Measurements from ENCODE around the gene GAB2. TPM values are rescaled to one million over a fixed set of nuclear protein-coding genes. Genes with fewer than 3 reads are reported as not detected.

GAB2 gene
- total and polyA plus RNA-seq, 4 donors: 16.2 to 31.5 (median 27.5) TPM

DNA sequence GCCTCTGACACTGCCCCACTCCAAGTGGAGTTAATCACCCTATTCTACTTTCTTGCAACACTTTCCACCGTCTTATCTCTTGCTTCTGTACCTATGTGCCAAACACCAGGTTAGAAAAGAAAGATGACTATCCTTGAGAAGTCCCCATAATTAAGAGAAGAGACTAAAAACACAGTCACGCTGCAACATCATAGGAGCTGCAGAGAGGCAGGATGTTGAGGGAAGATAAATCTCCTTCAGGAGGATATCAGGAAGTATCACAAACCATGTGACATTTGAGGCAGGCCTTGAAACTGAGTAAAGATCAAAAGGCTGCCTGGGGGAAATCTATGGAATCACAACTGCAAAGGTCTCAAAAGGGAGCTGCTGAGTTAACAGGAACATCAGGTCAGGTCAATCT lies 24.8 kb downstream of the GAB2 start:
- H3K4me1 ChIP-seq (ENCODE audit: control insufficient read depth, insufficient read depth, low read length): no peaks in the 10 kb centered on the region
- no peak overlapping the region for H3K27ac ChIP-seq (ENCODE audit: low read depth, low read length)
- DNase-seq (ENCODE audit: low read depth in 4 of 6, low spot score in 6 of 6): no peak
- WGBS (ENCODE audit: insufficient coverage): no CpG with 5 or more reads among the region's 2 CpGs
- H3K27me3 ChIP-seq (ENCODE audit: control insufficient read depth, insufficient read depth, low read length): no peaks in the 10 kb centered on the region
- H3K9me3 ChIP-seq (ENCODE audit: control insufficient read depth, insufficient read depth, low read length): no peaks in the 10 kb centered on the region
- H3K4me3 ChIP-seq (ENCODE audit: low read depth, low read length): no peak overlapping the region
- H3K36me3 ChIP-seq (ENCODE audit: control insufficient read depth, insufficient read depth, low read length): no peaks in the 10 kb centered on the region

DNA sequence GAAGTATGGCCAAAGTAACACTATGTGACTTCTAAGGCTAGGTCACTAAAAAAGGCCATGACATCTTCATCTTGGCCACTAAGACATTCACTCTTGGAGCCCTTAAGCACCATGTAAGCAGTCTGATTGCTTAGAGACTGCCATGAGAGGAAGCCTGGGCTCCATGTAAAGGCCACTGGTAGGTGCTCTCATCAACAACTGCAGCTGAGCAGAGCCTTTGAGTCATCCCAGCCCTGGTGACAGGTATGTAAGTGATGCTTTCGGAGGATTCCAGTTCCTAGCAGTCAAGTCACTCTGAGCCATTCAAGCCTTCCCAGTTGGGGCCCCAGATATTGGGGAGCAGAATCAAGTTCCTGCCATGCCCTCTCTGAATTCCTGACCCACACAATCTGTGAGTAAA lies 26.2 kb downstream of the GAB2 start:
- Histone ChIP-seq H3K36me3 (ENCODE audit: control insufficient read depth, insufficient read depth, low read length) (no peaks in the 10 kb centered on the region), H3K27ac (ENCODE audit: low read depth, low read length) (no peak overlapping the region), H3K27me3 (ENCODE audit: control insufficient read depth, insufficient read depth, low read length) (no peaks in the 10 kb centered on the region), H3K9me3 (ENCODE audit: control insufficient read depth, insufficient read depth, low read length) (no peaks in the 10 kb centered on the region), H3K4me3 (ENCODE audit: low read depth, low read length) (no peak overlapping the region), H3K4me1 (ENCODE audit: control insufficient read depth, insufficient read depth, low read length) (no peaks in the 10 kb centered on the region)
- WGBS (ENCODE audit: insufficient coverage): 80% methylated on average over 1 of the region's 1 CpG
- DNase-seq (ENCODE audit: low read depth in 4 of 6, low spot score in 6 of 6): no peak

DNA sequence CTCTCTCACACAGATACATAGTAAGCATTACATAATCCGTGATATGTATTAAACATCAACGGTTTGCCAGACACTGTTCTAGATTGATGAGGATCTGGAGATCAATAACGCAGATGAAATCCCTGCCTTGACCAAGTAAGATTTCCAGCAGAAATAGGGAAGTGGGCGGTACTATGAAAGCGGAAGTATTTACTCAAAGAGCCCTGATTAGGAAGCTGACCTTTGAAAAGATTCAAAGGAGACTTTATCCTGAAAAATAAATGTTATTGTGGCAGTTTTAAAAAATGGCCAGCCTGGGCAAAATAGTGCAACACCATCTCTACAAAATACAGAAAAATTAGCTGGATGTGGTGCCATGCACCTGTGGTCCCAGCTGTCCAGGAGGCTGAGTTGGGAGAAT lies 26.8 kb downstream of the GAB2 start:
- Histone ChIP-seq H3K27ac (ENCODE audit: low read depth, low read length) (no peak overlapping the region), H3K4me3 (ENCODE audit: low read depth, low read length) (no peak overlapping the region), H3K4me1 (ENCODE audit: control insufficient read depth, insufficient read depth, low read length) (no peaks in the 10 kb centered on the region), H3K36me3 (ENCODE audit: control insufficient read depth, insufficient read depth, low read length) (no peaks in the 10 kb centered on the region), H3K27me3 (ENCODE audit: control insufficient read depth, insufficient read depth, low read length) (no peaks in the 10 kb centered on the region), H3K9me3 (ENCODE audit: control insufficient read depth, insufficient read depth, low read length) (no peaks in the 10 kb centered on the region)
- no peak for DNase-seq (ENCODE audit: low read depth in 4 of 6, low spot score in 6 of 6)
- WGBS (ENCODE audit: insufficient coverage): 79% methylated on average over 4 of the region's 5 CpGs

GRCh38 chr11:78386215-78386941 lies 31.2 kb downstream of the GAB2 start:
- no peaks in the 10 kb centered on the region for H3K36me3 ChIP-seq (ENCODE audit: control insufficient read depth, insufficient read depth, low read length)
- H3K27ac ChIP-seq (ENCODE audit: low read depth, low read length): no peak overlapping the region
- DNase-seq (ENCODE audit: low read depth in 4 of 6, low spot score in 6 of 6): no peak
- no peak overlapping the region for H3K4me3 ChIP-seq (ENCODE audit: low read depth, low read length)
- H3K9me3 ChIP-seq (ENCODE audit: control insufficient read depth, insufficient read depth, low read length): no peaks in the 10 kb centered on the region
- no peaks in the 10 kb centered on the region for H3K27me3 ChIP-seq (ENCODE audit: control insufficient read depth, insufficient read depth, low read length)
- no peaks in the 10 kb centered on the region for H3K4me1 ChIP-seq (ENCODE audit: control insufficient read depth, insufficient read depth, low read length)
- WGBS (ENCODE audit: insufficient coverage): no CpG with 5 or more reads among the region's 3 CpGs

GRCh38 chr11:78385205-78385604 lies 32.4 kb downstream of the GAB2 start:
- WGBS (ENCODE audit: insufficient coverage): no CpG with 5 or more reads among the region's 1 CpG
- Histone ChIP-seq H3K27me3 (ENCODE audit: control insufficient read depth, insufficient read depth, low read length) (no peaks in the 10 kb centered on the region), H3K27ac (ENCODE audit: low read depth, low read length) (no peak overlapping the region), H3K36me3 (ENCODE audit: control insufficient read depth, insufficient read depth, low read length) (no peaks in the 10 kb centered on the region), H3K4me1 (ENCODE audit: control insufficient read depth, insufficient read depth, low read length) (no peaks in the 10 kb centered on the region), H3K9me3 (ENCODE audit: control insufficient read depth, insufficient read depth, low read length) (no peaks in the 10 kb centered on the region), H3K4me3 (ENCODE audit: low read depth, low read length) (no peak overlapping the region)
- no peak for DNase-seq (ENCODE audit: low read depth in 4 of 6, low spot score in 6 of 6)

- no peaks in the 10 kb centered on the region for H3K9me3 ChIP-seq (ENCODE audit: control insufficient read depth, insufficient read depth, low read length)
- H3K4me1 ChIP-seq (ENCODE audit: control insufficient read depth, insufficient read depth, low read length): no peaks in the 10 kb centered on the region
- no peak overlapping the region for H3K4me3 ChIP-seq (ENCODE audit: low read depth, low read length)
- 91% methylated on average over 4 of the region's 4 CpGs for WGBS (ENCODE audit: insufficient coverage)
- no peaks in the 10 kb centered on the region for H3K36me3 ChIP-seq (ENCODE audit: control insufficient read depth, insufficient read depth, low read length)
- no peak for DNase-seq (ENCODE audit: low read depth in 4 of 6, low spot score in 6 of 6)
- no peaks in the 10 kb centered on the region for H3K27me3 ChIP-seq (ENCODE audit: control insufficient read depth, insufficient read depth, low read length)
- no peak overlapping the region for H3K27ac ChIP-seq (ENCODE audit: low read depth, low read length)
Observed at GRCh38 chr11:78384231-78384630, 33.4 kb downstream of the GAB2 start.

GRCh38 chr11:78381865-78382264 lies 35.8 kb downstream of the GAB2 start:
- no peak overlapping the region for H3K4me3 ChIP-seq (ENCODE audit: low read depth, low read length)
- 76% methylated on average over 4 of the region's 4 CpGs for WGBS (ENCODE audit: insufficient coverage)
- no peak for DNase-seq (ENCODE audit: low read depth in 4 of 6, low spot score in 6 of 6)
- H3K9me3 ChIP-seq (ENCODE audit: control insufficient read depth, insufficient read depth, low read length): no peaks in the 10 kb centered on the region
- no peak overlapping the region for H3K27ac ChIP-seq (ENCODE audit: low read depth, low read length)
- H3K4me1 ChIP-seq (ENCODE audit: control insufficient read depth, insufficient read depth, low read length): no peaks in the 10 kb centered on the region
- H3K27me3 ChIP-seq (ENCODE audit: control insufficient read depth, insufficient read depth, low read length): no peaks in the 10 kb centered on the region
- H3K36me3 ChIP-seq (ENCODE audit: control insufficient read depth, insufficient read depth, low read length): no peaks in the 10 kb centered on the region

- Histone ChIP-seq H3K36me3 (ENCODE audit: control insufficient read depth, insufficient read depth, low read length) (no peaks in the 10 kb centered on the region), H3K27ac (ENCODE audit: low read depth, low read length) (no peak overlapping the region), H3K27me3 (ENCODE audit: control insufficient read depth, insufficient read depth, low read length) (no peaks in the 10 kb centered on the region), H3K4me3 (ENCODE audit: low read depth, low read length) (no peak overlapping the region), H3K9me3 (ENCODE audit: control insufficient read depth, insufficient read depth, low read length) (no peaks in the 10 kb centered on the region), H3K4me1 (ENCODE audit: control insufficient read depth, insufficient read depth, low read length) (no peaks in the 10 kb centered on the region)
- no CpG with 5 or more reads among the region's 5 CpGs for WGBS (ENCODE audit: insufficient coverage)
- DNase-seq (ENCODE audit: low read depth in 4 of 6, low spot score in 6 of 6): no peak
Observed at GRCh38 chr11:78380615-78381051, 37.0 kb downstream of the GAB2 start.

DNA sequence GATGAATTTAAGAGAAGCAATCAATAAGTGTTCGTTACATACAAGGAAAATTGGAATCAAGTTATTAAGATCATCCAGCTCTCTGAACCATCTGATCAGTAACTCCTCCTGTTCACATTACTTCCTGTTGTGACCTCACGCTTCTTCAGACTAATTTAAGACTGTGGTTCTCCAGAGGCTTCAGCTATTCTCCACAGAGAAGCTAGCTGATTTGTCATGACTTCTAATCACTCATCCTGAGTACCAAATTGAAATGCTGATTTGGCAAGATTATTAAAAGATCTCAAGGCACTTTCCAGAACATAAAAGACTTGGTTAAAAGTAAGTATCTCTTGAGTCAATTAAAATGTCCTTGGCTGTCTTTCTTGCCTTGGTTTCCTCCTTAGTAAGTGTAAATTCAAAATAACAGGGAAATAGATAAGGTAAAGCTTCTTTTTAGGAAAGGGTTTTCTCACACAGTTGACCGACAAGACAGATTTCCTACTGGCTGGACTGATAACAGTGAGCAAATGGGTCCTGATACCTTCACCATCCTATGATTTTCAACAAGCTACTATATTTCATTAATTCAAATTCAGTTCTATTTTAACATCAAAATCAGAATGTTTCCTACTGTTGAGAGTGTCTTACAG lies 38.5 kb downstream of the GAB2 start:
- no CpG with 5 or more reads among the region's 3 CpGs for WGBS (ENCODE audit: insufficient coverage)

More for the DNA sequence above, 38.5 kb downstream of the GAB2 start:
- Histone ChIP-seq H3K36me3 (ENCODE audit: control insufficient read depth, insufficient read depth, low read length) (no peaks in the 10 kb centered on the region), H3K27ac (ENCODE audit: low read depth, low read length) (no peak overlapping the region), H3K9me3 (ENCODE audit: control insufficient read depth, insufficient read depth, low read length) (no peaks in the 10 kb centered on the region), H3K4me3 (ENCODE audit: low read depth, low read length) (no peak overlapping the region), H3K27me3 (ENCODE audit: control insufficient read depth, insufficient read depth, low read length) (no peaks in the 10 kb centered on the region), H3K4me1 (ENCODE audit: control insufficient read depth, insufficient read depth, low read length) (no peaks in the 10 kb centered on the region)
- no peak for DNase-seq (ENCODE audit: low read depth in 4 of 6, low spot score in 6 of 6)

Data from spinal cord (tissue), 10 donors.